CD4-positive, alpha-beta T cell treated with Interleukin-10 for 1 hour (primary cell): ENCODE results near the gene EGLN2.
A peak's percentile ranks its signal among the peaks of the same experiment; 100 is the strongest.
"Not testable (repeated sequence)": the region's sequence is repeated elsewhere in the genome, so short reads cannot be mapped to it uniquely, and the experiment has no call there.

Experiments
- DNase-seq: peaks from one replicate; pipeline ENCODE4 v3.0.0-alpha.2; 2020

EGLN2 gene

DNA sequence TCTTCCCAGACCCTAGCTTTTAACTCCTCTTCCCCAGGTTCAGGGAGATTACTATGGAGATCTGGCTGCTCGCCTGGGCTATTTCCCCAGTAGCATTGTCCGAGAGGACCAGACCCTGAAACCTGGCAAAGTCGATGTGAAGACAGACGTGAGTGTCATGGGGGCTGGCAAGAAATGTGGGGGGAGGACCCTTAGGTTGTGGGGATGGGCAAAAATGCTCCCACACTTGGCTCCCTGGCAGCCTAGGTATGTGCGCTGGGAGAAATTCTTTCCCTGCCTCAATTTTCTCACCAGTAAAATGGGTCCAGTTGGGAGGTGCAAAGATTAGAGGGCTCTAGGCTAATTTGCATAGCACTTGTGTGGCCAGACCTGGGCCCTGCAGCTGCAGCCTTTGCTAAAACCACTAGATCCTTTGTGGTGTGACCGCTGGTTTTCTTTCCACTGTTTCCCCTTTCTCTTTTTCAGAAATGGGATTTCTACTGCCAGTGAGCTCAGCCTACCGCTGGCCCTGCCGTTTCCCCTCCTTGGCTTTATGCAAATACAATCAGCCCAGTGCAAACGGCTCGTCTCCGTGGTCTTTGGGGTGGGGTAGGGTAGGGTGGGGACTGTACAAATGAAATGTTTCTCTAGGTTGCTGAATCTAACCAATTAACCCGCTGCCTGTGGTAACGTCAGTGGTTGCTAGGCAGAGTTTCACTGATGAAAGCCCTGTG, 21.9 kb upstream of the EGLN2 start:
- DNase-seq, result peak; percentile 95

DNA sequence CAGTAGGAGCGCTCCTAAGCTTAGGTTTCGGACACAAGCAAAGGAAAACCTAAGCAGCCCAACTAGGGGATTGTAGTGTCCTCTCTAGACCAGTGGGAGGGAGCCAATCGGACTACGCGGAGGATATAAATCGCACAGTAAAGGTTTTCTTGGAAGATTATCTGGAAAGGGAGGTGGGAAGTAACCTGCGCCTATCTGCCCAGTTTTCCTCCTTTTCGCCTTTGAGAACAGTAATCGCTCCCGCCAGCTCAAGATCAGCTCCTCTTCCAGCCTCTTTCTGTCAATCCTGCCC, 21.4 kb upstream of the EGLN2 start:
- DNase-seq, result no peak

DNA sequence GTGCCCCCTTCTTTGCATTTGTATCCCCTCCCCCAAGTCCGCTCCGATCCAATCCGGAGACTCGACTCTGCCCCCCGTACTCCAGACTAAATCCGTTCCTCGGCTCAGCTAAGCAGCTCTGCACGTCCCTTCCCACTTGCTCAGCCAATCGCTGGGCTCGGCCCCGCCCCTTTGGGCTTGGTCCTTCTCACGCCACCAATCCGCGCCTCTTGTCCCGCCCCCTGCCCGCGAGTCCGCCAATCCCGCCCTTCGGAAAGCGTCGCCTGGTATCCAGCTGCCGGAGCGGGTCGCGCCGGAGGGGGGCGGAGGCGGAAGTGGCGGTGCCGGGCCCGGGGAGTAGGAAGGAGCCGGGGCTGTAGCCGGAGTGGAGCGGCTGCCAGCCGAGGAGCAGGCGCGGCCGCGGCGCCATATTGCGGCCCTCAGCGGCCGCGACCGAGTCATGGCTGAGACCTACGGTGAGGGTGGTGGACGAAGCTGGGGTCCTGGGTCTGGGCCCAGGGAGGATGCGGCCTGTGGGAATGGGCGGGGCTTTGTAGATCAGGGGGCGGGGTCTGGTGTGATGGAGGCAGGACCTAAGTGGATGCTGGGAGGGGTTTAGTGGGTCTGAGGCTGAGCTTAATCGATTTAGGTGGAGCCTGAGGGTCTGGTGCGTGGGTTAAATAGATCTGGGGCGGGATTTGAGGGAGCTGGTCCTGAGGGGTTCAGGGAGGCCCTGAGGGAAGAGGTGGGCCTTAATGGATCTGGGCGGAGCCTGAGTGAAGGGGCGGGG, 20.9 kb upstream of the EGLN2 start, which contains the start of gene RAB4B:
TSS of gene RAB4B (plus strand) at position 311 of the 769 bp plus-strand sequence. CDS start at position 440, 129 bp downstream.
- DNase-seq, result peak; percentile 100

DNA sequence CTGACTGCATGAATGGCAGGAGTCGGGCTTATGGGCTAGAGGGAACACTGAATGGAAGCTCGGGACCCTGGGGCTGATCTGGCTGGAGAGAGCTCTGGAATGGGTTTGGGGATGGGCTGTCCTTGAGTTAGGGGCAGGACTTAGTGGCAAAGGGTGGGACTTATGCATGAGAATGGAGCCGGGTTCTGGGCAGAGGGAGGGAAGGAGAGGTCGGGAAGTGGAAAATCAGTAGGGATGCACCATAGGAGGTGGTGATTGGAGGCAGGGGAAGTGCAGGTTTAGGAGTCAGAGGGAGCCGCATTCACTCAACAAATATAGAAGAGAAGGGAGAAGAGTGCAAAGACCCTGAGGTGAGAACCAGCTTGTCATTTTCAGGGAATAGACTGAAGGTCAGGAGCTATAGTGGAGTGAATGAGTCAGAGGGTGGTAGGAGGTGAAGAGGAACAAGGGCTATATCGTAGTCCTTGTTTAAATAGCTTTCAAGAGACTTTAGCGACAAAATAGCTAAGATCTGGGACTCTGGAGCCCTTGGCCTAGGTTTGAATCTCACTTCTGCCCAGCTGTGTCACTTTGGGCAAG, 20.2 kb upstream of the EGLN2 start:
- DNase-seq, result no peak

DNA sequence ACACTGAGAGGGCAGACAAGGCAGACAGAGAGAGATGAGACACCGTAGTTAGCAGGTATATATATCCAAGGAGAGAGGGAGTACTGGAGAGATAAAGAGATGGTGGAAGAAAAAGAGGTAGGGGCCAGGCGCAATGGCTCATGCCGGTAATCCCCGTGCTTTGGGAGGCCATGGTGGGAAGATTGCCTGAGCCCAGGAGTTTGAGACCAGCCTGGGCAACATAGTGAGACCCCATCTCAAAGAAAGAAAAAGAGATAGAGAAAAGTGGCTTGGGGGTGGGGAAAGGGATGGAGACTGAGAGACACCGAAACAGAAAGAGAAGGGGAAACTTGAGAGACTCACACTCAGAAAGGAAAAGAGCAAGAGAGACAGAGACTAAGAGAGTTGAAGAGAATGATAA, 18.4 kb upstream of the EGLN2 start:
- no peak for DNase-seq

DNA sequence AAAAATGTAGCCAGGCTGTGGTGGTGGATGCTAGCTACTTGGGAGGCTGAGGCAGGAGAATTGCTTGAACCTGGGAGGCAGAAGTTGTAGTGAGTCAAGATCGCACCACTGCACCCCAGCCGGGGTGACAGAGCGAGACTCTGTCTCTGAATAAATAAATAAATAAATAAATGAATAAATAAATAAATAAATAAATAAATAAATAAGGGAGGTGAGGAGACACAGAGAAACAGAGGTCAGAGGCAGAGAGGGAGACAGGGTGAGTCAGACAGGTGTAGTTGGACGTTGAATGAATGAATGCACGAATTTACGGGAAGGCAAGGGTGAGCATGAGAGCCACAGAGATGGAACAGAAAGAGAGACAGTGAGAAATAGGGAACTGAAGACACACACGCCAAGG, 17.9 kb upstream of the EGLN2 start:
- DNase-seq, result no peak

DNA sequence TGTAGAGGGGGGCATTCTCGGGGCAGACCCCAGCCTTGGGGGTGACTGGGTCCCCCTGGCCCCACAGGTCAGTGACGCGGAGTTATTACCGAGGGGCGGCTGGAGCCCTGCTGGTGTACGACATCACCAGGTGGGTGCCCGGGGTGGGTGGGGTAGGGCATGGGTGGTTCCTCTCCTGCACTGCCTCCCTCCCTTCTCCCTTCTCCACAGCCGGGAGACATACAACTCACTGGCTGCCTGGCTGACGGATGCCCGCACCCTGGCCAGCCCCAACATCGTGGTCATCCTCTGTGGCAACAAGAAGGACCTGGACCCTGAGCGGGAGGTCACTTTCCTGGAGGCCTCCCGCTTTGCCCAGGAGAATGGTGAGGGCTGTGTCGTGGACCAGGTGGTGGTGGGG, 15.3 kb upstream of the EGLN2 start:
- no peak for DNase-seq

DNA sequence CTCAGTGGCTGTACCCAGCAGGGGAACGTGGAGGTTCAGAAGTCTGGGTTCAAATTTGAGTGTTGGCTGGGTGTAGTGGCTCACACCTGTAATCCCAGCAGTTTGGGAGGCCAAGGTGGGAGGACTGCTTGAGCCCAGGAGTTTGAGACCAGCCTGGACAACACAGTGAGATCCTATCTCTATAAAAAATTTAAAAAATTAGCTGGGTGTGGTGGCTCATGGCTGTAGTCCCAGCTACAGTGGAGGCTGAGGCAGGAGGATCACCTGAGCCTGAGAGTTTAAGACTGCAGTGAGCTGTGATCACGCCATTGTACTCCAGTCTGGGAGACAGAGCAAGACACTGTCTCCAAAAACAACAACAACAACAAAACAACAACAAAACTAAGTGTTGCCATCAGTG, 14.8 kb upstream of the EGLN2 start:
- not testable (repeated sequence) for DNase-seq

DNA sequence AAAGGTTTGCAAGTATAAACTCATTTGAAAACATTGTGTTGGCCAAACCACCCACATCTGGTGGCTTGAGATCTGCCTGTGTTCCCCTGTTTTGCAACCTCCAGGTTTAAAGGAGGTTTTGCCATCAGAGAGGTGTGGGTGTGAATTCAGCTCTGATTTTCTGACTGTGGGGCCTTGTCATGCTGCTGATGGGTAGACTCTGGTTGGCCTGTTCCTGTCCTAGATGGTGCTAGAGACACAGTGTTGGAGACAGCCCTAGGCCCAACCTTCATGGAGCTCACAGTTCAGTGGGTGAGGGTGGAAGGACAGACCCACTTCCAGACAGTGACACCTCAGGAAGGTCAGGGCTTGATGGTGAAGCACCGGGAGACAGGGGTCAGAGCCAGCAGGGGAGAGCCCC, 13.5 kb upstream of the EGLN2 start:
- no peak for DNase-seq

DNA sequence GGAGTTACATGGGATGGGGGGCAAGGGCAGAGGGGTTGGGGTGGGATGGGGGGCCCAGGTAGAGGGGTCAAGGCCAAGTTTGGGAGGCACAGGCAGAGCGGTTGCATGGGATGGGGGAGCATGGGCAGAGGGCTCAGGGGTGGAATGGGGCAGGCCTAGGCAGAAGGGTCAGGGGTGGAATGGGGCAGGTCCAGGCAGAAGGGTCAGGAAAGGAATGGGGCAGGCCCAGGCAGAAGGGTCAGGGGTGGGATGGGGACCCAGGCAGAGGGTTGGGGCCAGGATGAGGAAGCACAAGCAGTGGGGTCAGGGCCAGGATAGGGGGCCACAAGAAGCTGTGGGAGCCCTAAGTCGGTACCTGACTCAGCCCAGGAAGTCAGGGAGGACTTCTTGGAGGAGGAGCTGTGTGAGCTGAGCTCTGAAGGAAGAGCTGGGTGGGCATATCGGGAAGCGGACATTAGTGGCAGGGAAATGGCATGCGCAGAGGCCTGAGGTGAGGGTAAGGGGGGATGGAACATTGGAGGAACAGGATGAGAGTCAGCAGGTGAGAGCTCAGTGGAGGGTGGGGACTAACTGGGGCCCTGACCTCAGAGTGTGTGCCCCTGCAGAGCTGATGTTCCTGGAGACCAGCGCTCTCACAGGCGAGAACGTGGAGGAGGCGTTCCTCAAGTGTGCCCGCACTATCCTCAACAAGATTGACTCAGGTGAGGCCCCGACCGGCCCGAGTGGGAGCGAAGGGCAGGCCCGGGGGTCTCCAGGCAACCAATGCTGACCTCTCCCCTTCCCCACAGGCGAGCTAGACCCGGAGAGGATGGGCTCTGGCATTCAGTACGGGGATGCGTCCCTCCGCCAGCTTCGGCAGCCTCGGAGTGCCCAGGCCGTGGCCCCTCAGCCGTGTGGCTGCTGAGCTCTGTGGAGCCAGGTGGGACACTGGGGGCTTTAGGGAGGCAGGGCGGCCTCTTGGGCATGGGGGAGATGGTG, 12.6 kb upstream of the EGLN2 start:
- DNase-seq, result no peak

DNA sequence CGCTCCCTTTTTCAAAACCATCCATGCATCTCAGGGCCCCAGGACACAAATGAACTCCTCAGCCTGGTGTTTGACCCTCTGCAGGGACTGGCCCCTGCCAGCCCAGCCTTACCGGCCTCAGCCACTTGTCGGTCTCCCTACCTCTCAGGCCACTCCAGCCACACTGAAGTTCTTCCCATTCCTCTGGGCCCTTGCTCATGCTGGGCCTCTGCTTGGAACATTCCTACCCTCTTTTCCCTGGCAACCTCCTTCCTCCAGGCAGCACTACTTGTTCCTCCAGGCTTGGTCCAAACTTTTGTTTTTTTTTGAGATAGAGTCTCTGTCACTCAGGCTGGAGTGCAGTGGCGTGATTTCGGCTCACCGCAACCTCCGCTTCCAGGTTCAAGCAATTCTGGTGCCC, 7.6 kb upstream of the EGLN2 start:
- DNase-seq, result no peak

DNA sequence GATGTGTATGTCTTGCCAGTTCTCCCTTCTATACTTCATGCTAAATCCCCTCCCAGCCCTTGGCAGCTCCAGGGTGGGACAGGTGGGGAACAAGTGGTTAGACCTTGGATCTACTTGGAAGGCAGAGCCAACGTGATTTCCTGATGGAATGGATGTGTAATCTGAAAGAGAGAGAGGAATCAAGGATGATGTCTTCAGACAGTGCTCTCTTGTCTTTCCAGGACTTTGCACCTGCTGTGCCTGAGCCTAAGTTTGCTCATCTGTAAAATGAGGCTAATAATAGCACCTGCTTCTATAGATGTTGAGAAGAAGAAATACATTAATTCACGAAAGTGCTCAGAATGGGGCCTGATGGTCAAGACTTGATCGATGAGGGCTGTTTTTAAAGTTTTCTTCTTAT, 7.0 kb upstream of the EGLN2 start:
- DNase-seq, result no peak

DNA sequence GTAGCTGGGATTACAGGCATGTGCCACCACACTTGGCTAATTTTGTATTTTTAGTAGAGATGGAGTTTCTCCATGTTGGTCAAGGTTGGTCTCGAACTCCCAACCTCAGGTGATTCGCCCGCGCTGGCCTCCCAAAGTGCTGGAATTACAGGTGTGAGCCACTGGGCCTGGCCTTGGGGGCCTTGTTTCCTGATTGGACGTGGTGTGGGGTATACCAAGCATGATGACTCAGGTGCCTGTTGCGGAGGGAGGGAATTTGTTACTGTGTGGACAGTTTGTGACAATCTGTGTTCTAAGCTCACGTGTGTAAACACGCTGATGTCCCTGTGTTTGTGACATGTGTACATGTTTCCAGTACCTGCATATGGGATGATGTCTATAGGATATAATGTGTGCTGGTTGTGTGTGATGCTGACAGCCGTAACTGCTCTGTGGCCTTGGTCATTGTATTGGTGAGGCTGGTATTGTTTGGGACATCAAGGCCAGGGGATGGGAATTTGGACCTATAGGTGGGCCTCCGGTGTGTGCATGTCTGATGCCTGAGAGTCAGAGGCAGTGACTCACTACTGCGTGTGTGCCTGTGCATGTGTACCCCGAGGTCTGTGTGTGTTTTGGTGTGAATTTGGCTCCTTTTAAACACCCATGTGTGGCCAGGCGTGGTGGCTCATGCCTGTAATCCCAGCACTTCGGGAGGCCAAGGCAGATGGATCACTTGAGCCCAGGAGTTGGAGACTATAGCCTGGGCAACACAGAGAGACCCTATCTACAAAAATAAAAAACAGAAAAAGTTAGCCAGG, 1.6 kb upstream of the EGLN2 start:
- no peak for DNase-seq

DNA sequence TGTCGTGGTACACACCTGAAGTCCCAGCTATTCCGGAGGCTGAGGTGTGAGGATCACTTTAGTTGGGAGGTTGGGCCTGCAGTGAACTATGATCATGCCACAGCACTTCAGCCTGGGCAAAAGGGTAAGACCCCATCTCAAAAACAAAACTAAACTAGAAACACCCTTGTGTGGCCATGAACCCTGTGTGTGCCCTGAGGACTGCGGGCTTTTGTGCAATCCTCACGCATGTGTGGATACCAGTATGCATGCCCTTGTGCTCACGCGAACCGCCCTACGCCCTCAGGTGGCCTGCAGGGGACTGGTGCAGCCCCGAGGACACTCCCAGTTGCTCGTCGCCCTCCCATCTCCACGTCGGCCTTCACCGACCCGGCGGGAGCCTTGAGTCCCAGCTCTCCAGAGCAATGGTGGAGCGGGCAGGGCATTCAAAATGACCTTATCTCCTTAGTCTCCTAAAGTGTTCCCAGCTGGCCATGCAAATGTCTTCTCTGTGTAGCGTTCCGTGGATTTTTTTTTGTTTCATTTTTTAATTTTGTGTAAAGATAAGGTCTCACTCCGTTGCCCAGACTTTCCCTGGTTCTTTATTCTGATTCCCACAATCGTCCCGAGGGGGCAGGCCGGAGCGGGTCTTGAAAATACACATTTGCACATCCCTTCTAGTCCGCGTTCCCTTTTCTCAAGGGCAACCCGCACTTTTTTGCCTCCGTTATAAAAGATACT, 868 bp upstream of the EGLN2 start:
- DNase-seq, result peak; percentile 78

DNA sequence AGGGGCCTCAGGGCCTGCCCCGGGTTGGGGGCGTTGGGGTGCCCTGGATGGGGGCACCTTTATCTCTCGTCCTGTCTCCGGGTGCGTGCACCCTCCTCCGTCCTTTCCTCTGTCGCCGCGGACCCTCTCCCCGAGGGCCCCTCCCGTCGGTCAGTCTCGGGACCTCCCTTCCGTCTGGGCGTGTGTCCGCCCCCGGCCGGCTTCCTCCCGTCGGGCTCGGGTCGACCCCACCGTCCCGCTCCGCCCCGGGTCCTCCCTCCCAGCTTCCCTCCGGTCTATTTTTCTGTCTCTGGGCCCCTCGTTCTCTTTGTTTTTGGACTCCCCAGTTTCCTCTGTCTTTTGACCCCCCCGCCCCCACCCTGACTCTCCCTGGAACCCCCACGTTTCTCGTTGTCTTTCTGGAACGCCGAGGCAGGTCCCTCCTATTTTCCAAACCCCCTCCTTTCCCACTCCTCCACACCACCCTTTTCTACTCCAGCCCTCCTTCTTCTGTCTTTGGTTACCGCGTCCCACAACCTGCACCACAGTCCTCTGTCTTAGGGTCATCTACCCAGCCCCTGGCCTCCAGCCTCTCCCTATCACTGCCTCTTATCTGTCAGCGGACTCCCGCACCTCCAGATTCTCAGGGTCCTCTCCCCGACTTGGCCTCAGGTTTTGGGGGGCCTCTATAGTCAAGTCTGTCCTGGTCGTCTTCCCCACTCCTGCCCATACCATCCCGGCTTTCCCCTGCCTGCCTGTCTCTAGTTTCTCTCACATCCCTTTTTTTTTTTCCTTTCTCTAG, 757 bp downstream of the EGLN2 start:
- peak; percentile 32 for DNase-seq

DNA sequence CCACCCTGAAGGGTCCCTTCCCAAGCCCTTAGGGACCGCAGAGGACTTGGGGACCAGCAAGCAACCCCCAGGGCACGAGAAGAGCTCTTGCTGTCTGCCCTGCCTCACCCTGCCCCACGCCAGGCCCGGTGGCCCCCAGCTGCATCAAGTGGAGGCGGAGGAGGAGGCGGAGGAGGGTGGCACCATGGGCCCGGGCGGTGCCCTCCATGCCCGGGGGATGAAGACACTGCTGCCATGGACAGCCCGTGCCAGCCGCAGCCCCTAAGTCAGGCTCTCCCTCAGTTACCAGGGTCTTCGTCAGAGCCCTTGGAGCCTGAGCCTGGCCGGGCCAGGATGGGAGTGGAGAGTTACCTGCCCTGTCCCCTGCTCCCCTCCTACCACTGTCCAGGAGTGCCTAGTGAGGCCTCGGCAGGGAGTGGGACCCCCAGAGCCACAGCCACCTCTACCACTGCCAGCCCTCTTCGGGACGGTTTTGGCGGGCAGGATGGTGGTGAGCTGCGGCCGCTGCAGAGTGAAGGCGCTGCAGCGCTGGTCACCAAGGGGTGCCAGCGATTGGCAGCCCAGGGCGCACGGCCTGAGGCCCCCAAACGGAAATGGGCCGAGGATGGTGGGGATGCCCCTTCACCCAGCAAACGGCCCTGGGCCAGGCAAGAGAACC, 1.5 kb downstream of the EGLN2 start:
- peak; percentile 16 for DNase-seq

DNA sequence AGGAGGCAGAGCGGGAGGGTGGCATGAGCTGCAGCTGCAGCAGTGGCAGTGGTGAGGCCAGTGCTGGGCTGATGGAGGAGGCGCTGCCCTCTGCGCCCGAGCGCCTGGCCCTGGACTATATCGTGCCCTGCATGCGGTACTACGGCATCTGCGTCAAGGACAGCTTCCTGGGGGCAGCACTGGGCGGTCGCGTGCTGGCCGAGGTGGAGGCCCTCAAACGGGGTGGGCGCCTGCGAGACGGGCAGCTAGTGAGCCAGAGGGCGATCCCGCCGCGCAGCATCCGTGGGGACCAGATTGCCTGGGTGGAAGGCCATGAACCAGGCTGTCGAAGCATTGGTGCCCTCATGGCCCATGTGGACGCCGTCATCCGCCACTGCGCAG, 2.0 kb downstream of the EGLN2 start:
- no peak for DNase-seq

DNA sequence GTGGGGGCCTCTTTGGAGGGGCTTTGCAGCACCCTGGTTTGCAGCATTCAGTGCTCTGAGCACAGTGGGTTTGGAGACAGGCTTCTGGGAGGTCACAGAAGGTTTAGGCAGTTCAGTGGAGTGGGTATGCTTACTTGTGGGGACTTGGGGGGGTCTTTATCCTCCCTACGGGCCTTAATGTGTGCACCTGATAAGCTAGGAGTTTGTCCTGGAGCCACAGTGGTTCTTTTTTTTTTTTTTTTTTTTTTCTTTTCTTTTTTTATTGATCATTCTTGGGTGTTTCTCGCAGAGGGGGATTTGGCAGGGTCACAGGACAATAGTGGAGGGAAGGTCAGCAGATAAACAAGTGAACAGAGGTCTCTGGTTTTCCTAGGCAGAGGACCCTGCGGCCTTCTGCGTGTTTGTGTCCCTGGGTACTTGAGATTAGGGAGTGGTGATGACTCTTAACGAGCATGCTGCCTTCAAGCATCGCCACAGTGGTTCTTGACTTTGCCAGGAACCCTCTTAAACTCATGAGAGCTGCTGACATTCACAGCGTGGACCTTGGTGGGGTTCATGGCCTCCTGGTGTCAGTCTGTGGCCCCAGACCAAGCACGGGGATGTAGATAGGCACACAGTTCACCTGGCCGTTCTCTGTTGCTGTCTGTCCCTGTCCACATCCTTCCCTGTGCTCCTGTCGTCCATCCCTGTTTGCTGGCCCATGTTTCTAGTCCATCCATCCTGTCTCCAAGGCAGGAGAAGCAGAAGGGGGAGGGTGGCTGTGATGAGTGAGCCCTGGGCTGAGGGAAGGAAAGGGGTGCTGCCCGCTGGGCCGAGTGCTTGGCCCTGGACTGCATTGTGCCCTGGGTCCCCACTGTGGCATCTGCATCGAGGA, 2.7 kb downstream of the EGLN2 start:
- peak; percentile 10 for DNase-seq
